Panc1 (cell line): Measurements from ENCODE around the gene NEK5. TPM values are rescaled to one million over a fixed set of nuclear protein-coding genes. Genes with fewer than 3 reads are reported as not detected.
"Not testable (repeated sequence)": the region's sequence is repeated elsewhere in the genome, so short reads cannot be mapped to it uniquely, and the experiment has no call there.

Experiments used
- ATAC-seq: fragments of 200-7000 bp; cut with Tn5 transposase; 2 replicates; pipeline ENCODE4 v1.9.1; 2020; ENCODE audit warnings: mild to moderate bottlenecking, moderate library complexity
- BruUV-seq: library from RNA; stranded (reverse); fragments of 400-500 nt; replicated peaks from 2 replicates; lab custom pipeline; 2021; lab: Mats Ljungman, UMichigan
- CTCF ChIA-PET: fragments of 300-600 bp; sonication (Branson Sonifier 250); formaldehyde crosslinking; loops from one replicate; lab custom pipeline; 2022; ENCODE audit warnings: antibody characterized with exemption; lab: Charles Lee
- POLR2A ChIA-PET: fragments of 300-600 bp; sonication (Branson Sonifier 250); formaldehyde crosslinking; loops from one replicate; lab custom pipeline; 2022; ENCODE audit warnings: antibody characterized with exemption; lab: Charles Lee
- DNase-seq: peaks from one replicate; pipeline ENCODE4 v3.0.0-alpha.2; 2010; ENCODE audit warnings: low read depth, low spot score
- H3K27ac ChIP-seq: 2 replicates; pipeline ENCODE4 v1.5.1; 2011; ENCODE audit warnings: mild to moderate bottlenecking, low read length, inconsistent platforms
- H3K27me3 ChIP-seq: fragments of 200-500 bp; sonication (Bioruptor generic); 2 replicates; pipeline ENCODE4 v1.6.0; 2014; ENCODE audit warnings: low read length, inconsistent platforms; ENCODE audit not compliant: control insufficient read depth, insufficient read depth
- H3K36me3 ChIP-seq: fragments of 200-500 bp; sonication (Bioruptor generic); 2 replicates; pipeline ENCODE4 v1.5.1; 2014; ENCODE audit warnings: inconsistent platforms, mild to moderate bottlenecking, low read length, moderate library complexity; ENCODE audit not compliant: control insufficient read depth, insufficient read depth
- H3K4me1 ChIP-seq: 2 replicates; pipeline ENCODE4 v1.5.1; 2011; ENCODE audit warnings: inconsistent platforms, mild to moderate bottlenecking, low read length, moderate library complexity; ENCODE audit not compliant: control insufficient read depth, insufficient read depth
- H3K4me3 ChIP-seq, 2 experiments: 2 replicates each; pipeline ENCODE4 v1.5.1; 2011 to 2012; ENCODE audit warnings: low read depth in 2 of 2, low read length in 2 of 2, mild to moderate bottlenecking in 2 of 2, inconsistent platforms in 1 of 2, moderate library complexity in 1 of 2
- H3K9me3 ChIP-seq: fragments of 200-500 bp; sonication (Bioruptor generic); 2 replicates; pipeline ENCODE4 v1.5.1; 2014; ENCODE audit warnings: low read depth, mild to moderate bottlenecking, inconsistent platforms, low read length, moderate library complexity; ENCODE audit not compliant: control insufficient read depth, insufficient read depth
- CTCF ChIP-seq: fragments of 450-650 bp; IDR thresholded peaks from 2 replicates; pipeline ENCODE4 v1.5.1; 2017; ENCODE audit warnings: mild to moderate bottlenecking
- POLR2AphosphoS5 ChIP-seq: IDR thresholded peaks from 2 replicates; pipeline ENCODE4 v1.6.1; 2012; ENCODE audit warnings: mild to moderate bottlenecking, low read depth, low read length, moderate library complexity
- SIN3A ChIP-seq: IDR thresholded peaks from 2 replicates; pipeline ENCODE4 v1.6.1; 2012; ENCODE audit warnings: low read depth, mild to moderate bottlenecking, low read length, moderate library complexity, borderline replicate concordance; ENCODE audit not compliant: insufficient read depth
- TCF7L2 ChIP-seq: IDR thresholded peaks from 2 replicates; pipeline ENCODE4 v1.6.1; 2011; ENCODE audit warnings: mild to moderate bottlenecking, low read depth, low read length, inconsistent platforms
- in situ Hi-C: cut with HindIII; loops from 2 replicates; pipeline ENCODE4 v1.10.0; 2016; ENCODE audit warnings: low sequenced_read_pairs, low pct_unique_long_range_greater_than_20kb
- intact Hi-C: fragments of 100-400 bp; cut with micrococcal nuclease; formaldehyde crosslinking; loops from one replicate; pipeline ENCODE4 v1.10.0; 2022; ENCODE audit not compliant: unreplicated experiment
- total RNA-seq: library from RNA; stranded (reverse); gene quantifications from one replicate; pipeline ENCODE4 v1.2.1, GENCODE V29; 2021; ENCODE audit not compliant: unreplicated experiment
- TF ChIP-seq, protein P1 (sequence below), 2 experiments: IDR thresholded peaks; 2 replicates each; pipeline ENCODE4 v1.6.1; 2011 to 2012; ENCODE audit warnings: low read depth in 2 of 2, control low read depth in 1 of 2, low read length in 1 of 2, mild to moderate bottlenecking in 1 of 2, moderate library complexity in 1 of 2; ENCODE audit not compliant: insufficient read depth in 1 of 2

The NEK5 gene
- total RNA-seq, 1 experiment from 2014 or later: 0.08 TPM

- Histone ChIP-seq H3K4me3 (no peak overlapping the region), H3K27me3 (no peaks in the 10 kb centered on the region), H3K4me1 (no peaks in the 10 kb centered on the region), H3K9me3 (no peaks in the 10 kb centered on the region), H3K27ac (no peak overlapping the region), H3K36me3 (no peaks in the 10 kb centered on the region)
- BruUV-seq: no TSS peak
- ATAC-seq (no peak), DNase-seq (no peak)
- no peak for TF ChIP-seq SIN3A
- TF ChIP-seq, protein P1, sequence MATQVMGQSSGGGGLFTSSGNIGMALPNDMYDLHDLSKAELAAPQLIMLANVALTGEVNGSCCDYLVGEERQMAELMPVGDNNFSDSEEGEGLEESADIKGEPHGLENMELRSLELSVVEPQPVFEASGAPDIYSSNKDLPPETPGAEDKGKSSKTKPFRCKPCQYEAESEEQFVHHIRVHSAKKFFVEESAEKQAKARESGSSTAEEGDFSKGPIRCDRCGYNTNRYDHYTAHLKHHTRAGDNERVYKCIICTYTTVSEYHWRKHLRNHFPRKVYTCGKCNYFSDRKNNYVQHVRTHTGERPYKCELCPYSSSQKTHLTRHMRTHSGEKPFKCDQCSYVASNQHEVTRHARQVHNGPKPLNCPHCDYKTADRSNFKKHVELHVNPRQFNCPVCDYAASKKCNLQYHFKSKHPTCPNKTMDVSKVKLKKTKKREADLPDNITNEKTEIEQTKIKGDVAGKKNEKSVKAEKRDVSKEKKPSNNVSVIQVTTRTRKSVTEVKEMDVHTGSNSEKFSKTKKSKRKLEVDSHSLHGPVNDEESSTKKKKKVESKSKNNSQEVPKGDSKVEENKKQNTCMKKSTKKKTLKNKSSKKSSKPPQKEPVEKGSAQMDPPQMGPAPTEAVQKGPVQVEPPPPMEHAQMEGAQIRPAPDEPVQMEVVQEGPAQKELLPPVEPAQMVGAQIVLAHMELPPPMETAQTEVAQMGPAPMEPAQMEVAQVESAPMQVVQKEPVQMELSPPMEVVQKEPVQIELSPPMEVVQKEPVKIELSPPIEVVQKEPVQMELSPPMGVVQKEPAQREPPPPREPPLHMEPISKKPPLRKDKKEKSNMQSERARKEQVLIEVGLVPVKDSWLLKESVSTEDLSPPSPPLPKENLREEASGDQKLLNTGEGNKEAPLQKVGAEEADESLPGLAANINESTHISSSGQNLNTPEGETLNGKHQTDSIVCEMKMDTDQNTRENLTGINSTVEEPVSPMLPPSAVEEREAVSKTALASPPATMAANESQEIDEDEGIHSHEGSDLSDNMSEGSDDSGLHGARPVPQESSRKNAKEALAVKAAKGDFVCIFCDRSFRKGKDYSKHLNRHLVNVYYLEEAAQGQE (IDR thresholded peaks at IDR 0.05; ENCODE audit: insufficient read depth in 1 of 2, low read depth in 2 of 2, low read length in 1 of 2): no peak
- TF ChIP-seq POLR2AphosphoS5: no peak
- no peak for TF ChIP-seq CTCF
- no peak for TF ChIP-seq TCF7L2
- POLR2A ChIA-PET: no interaction called here
- intact Hi-C loops: no loop called here
- in situ Hi-C loops: no loop called here
- CTCF ChIA-PET: no interaction called here
Measured at GRCh38 chr13:52091473-52091872, 37.4 kb downstream of the NEK5 start.

GRCh38 chr13:52085421-52085820 is 43.5 kb downstream of the NEK5 start:
- intact Hi-C loops: no loop called here
- H3K9me3 ChIP-seq: no peaks in the 10 kb centered on the region
- H3K4me1 ChIP-seq: no peaks in the 10 kb centered on the region
- no peak overlapping the region for H3K27ac ChIP-seq
- POLR2A ChIA-PET: no interaction called here
- no peak for TF ChIP-seq POLR2AphosphoS5
- TF ChIP-seq, protein P1 (IDR thresholded peaks at IDR 0.05; ENCODE audit: insufficient read depth in 1 of 2, low read depth in 2 of 2, low read length in 1 of 2): no peak
- no peak for TF ChIP-seq CTCF
- no peak for TF ChIP-seq SIN3A
- TF ChIP-seq TCF7L2: no peak
- H3K27me3 ChIP-seq: no peaks in the 10 kb centered on the region
- ATAC-seq (no peak), DNase-seq (no peak)
- CTCF ChIA-PET: no interaction called here
- H3K36me3 ChIP-seq: no peaks in the 10 kb centered on the region
- H3K4me3 ChIP-seq: no peak overlapping the region
- in situ Hi-C loops: no loop called here
- BruUV-seq: no TSS peak

GRCh38 chr13:52084981-52085380 is 43.9 kb downstream of the NEK5 start:
- H3K4me3 ChIP-seq, H3K9me3 ChIP-seq, H3K27me3 ChIP-seq, ATAC-seq, H3K36me3 ChIP-seq, BruUV-seq, H3K4me1 ChIP-seq, CTCF ChIA-PET, H3K27ac ChIP-seq, DNase-seq, intact Hi-C loops, POLR2A ChIA-PET, in situ Hi-C loops: not testable (repeated sequence)
